Fibroblast of skin of right biceps (primary cell): ENCODE data around the gene SPATA4.
A peak's percentile ranks its signal among the peaks of the same experiment; 100 is the strongest.

ENCODE experiments used
- DNase-seq: peaks from one replicate; pipeline ENCODE4 v3.0.0-alpha.2; 2013

SPATA4 gene

GRCh38 chr4:176188654-176189053, 6.7 kb downstream of the SPATA4 start:
- peak; percentile 26 for DNase-seq

- peak; percentile 55 for DNase-seq
Observed at GRCh38 chr4:176187624-176188023, 7.8 kb downstream of the SPATA4 start.

GRCh38 chr4:176186671-176187395, 8.6 kb downstream of the SPATA4 start:
- DNase-seq, result peak; percentile 14

- DNase-seq, result no peak
Observed at GRCh38 chr4:176186067-176186466, 9.3 kb downstream of the SPATA4 start.

- peak; percentile 87 for DNase-seq
Observed at GRCh38 chr4:176185051-176185450, 10.3 kb downstream of the SPATA4 start.

GRCh38 chr4:176163041-176163440, 32.3 kb downstream of the SPATA4 start:
- no peak for DNase-seq

GRCh38 chr4:176156656-176157055, 38.7 kb downstream of the SPATA4 start:
- DNase-seq, result peak; percentile 70

GRCh38 chr4:176153124-176153523, 42.3 kb downstream of the SPATA4 start:
- DNase-seq, result no peak

- no peak for DNase-seq
Observed at GRCh38 chr4:176150704-176151103, 44.7 kb downstream of the SPATA4 start.

- peak; percentile 42 for DNase-seq
Observed at GRCh38 chr4:176150356-176150682, 45.1 kb downstream of the SPATA4 start.

- peak; percentile 21 for DNase-seq
Observed at GRCh38 chr4:176149680-176150355, 45.6 kb downstream of the SPATA4 start.

GRCh38 chr4:176142253-176142652, 53.1 kb downstream of the SPATA4 start:
- DNase-seq, result no peak

- no peak for DNase-seq
Observed at GRCh38 chr4:176139518-176139917, 55.9 kb downstream of the SPATA4 start.

- peak; percentile 69 for DNase-seq
Observed at GRCh38 chr4:176137631-176138030, 57.8 kb downstream of the SPATA4 start.

GRCh38 chr4:176134670-176135069, 60.7 kb downstream of the SPATA4 start:
- DNase-seq, result no peak
